NB4 (cell line): Measurements from ENCODE around the gene DPPA5.

ENCODE experiments used
- POLR2A ChIP-seq: IDR thresholded peaks from 2 replicates; pipeline ENCODE4 v1.6.1; 2011; ENCODE audit warnings: mild to moderate bottlenecking; ENCODE audit not compliant: insufficient read length; ENCODE audit errors: extremely low read depth
- TF ChIP-seq, protein P1 (sequence below): IDR thresholded peaks from one replicate; pipeline ENCODE4 v1.5.1; 2012; ENCODE audit warnings: low read depth, low read length
- TF ChIP-seq, protein P2 (sequence below): IDR thresholded peaks from 2 replicates; pipeline ENCODE4 v1.6.1; 2011; ENCODE audit warnings: low read depth, low read length

DNA sequence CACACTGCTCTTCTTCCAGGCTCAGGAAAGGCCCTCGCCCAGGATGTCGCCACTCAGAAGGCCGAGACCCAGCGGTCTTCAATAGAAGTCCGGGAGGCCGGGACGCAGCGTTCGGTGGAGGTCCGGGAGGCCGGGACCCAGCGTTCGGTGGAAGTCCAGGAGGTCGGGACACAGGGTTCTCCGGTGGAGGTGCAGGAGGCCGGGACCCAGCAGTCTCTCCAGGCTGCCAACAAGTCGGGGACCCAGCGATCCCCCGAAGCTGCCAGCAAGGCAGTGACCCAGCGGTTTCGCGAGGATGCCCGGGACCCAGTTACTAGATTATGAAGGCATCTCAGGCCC is 9.4 kb upstream of the DPPA5 start:
- TF ChIP-seq POLR2A, result no peak
- TF ChIP-seq, protein P1, sequence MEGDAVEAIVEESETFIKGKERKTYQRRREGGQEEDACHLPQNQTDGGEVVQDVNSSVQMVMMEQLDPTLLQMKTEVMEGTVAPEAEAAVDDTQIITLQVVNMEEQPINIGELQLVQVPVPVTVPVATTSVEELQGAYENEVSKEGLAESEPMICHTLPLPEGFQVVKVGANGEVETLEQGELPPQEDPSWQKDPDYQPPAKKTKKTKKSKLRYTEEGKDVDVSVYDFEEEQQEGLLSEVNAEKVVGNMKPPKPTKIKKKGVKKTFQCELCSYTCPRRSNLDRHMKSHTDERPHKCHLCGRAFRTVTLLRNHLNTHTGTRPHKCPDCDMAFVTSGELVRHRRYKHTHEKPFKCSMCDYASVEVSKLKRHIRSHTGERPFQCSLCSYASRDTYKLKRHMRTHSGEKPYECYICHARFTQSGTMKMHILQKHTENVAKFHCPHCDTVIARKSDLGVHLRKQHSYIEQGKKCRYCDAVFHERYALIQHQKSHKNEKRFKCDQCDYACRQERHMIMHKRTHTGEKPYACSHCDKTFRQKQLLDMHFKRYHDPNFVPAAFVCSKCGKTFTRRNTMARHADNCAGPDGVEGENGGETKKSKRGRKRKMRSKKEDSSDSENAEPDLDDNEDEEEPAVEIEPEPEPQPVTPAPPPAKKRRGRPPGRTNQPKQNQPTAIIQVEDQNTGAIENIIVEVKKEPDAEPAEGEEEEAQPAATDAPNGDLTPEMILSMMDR, result no peak
- TF ChIP-seq, protein P2, sequence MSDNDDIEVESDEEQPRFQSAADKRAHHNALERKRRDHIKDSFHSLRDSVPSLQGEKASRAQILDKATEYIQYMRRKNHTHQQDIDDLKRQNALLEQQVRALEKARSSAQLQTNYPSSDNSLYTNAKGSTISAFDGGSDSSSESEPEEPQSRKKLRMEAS, result no peak
